Measurements from ENCODE around the gene MALAT1. TPM values are rescaled to one million over a fixed set of nuclear protein-coding genes. Genes with fewer than 3 reads are reported as not detected.
A peak's percentile ranks its signal among the peaks of the same experiment; 100 is the strongest.
"Not testable (repeated sequence)": the region's sequence is repeated elsewhere in the genome, so short reads cannot be mapped to it uniquely, and the experiment has no call there.

The MALAT1 gene
- polyA plus RNA-seq (ENCODE audit: insufficient read length in 4 of 4), result 100 to 1,000 TPM; 386 to 707 (median 624) TPM

GRCh38 chr11:65498977-65499712 is at the start of gene MALAT1:
TSS of gene MALAT1 (plus strand) at chr11:65499045.
- peak; percentile 94 to 97 (median 96) for DNase-seq (ENCODE audit: low read depth in 4 of 4, low spot score in 3 of 4)

- not testable (repeated sequence) for DNase-seq (ENCODE audit: low read depth in 4 of 4, low spot score in 3 of 4)
These were observed 47.5 kb upstream of the MALAT1 start for GRCh38 chr11:65451301-65451700.

- DNase-seq (ENCODE audit: low read depth in 4 of 4, low spot score in 3 of 4), result not testable (repeated sequence)
These were observed 46.6 kb upstream of the MALAT1 start for GRCh38 chr11:65452259-65452658.

- no peak for DNase-seq (ENCODE audit: low read depth in 4 of 4, low spot score in 3 of 4)
These were observed 45.9 kb upstream of the MALAT1 start for GRCh38 chr11:65452806-65453490.

GRCh38 chr11:65454311-65454695 is 44.5 kb upstream of the MALAT1 start:
- no peak for DNase-seq (ENCODE audit: low read depth in 4 of 4, low spot score in 3 of 4)

GRCh38 chr11:65454696-65455456 is 44.0 kb upstream of the MALAT1 start:
- DNase-seq (ENCODE audit: low read depth in 4 of 4, low spot score in 3 of 4), result peak in 3 of 4 donors; percentile 81 to 83 (median 82)

- DNase-seq (ENCODE audit: low read depth in 4 of 4, low spot score in 3 of 4), result no peak
These were observed 42.4 kb upstream of the MALAT1 start for GRCh38 chr11:65456418-65456817.

- DNase-seq (ENCODE audit: low read depth in 4 of 4, low spot score in 3 of 4), result no peak
These were observed 39.3 kb upstream of the MALAT1 start for GRCh38 chr11:65459552-65459951.

- DNase-seq (ENCODE audit: low read depth in 4 of 4, low spot score in 3 of 4), result not testable (repeated sequence)
These were observed 33.4 kb upstream of the MALAT1 start for GRCh38 chr11:65465471-65465870.

GRCh38 chr11:65467306-65467705 is 31.5 kb upstream of the MALAT1 start:
- not testable (repeated sequence) for DNase-seq (ENCODE audit: low read depth in 4 of 4, low spot score in 3 of 4)

- DNase-seq (ENCODE audit: low read depth in 4 of 4, low spot score in 3 of 4), result no peak
These were observed 29.9 kb upstream of the MALAT1 start for GRCh38 chr11:65468874-65469333.

- no peak for DNase-seq (ENCODE audit: low read depth in 4 of 4, low spot score in 3 of 4)
These were observed 28.3 kb upstream of the MALAT1 start for GRCh38 chr11:65470433-65471049.

GRCh38 chr11:65471447-65471891 is 27.4 kb upstream of the MALAT1 start:
- no peak for DNase-seq (ENCODE audit: low read depth in 4 of 4, low spot score in 3 of 4)

- not testable (repeated sequence) for DNase-seq (ENCODE audit: low read depth in 4 of 4, low spot score in 3 of 4)
These were observed 26.1 kb upstream of the MALAT1 start for GRCh38 chr11:65472588-65473277.

- DNase-seq (ENCODE audit: low read depth in 4 of 4, low spot score in 3 of 4), result no peak
These were observed 25.5 kb upstream of the MALAT1 start for GRCh38 chr11:65473278-65473860.

- DNase-seq (ENCODE audit: low read depth in 4 of 4, low spot score in 3 of 4), result no peak
These were observed 24.0 kb upstream of the MALAT1 start for GRCh38 chr11:65474864-65475263.

GRCh38 chr11:65476632-65477148 is 22.2 kb upstream of the MALAT1 start:
- no peak for DNase-seq (ENCODE audit: low read depth in 4 of 4, low spot score in 3 of 4)

GRCh38 chr11:65477149-65477965 is 21.5 kb upstream of the MALAT1 start:
- DNase-seq (ENCODE audit: low read depth in 4 of 4, low spot score in 3 of 4), result peak in 1 of 4 donors; percentile 91
